Measurements from ENCODE around the gene DDX5. TPM values are rescaled to one million over a fixed set of nuclear protein-coding genes. Genes with fewer than 3 reads are reported as not detected.

The DDX5 gene
- total and polyA plus RNA-seq, 2 of the 13 experiments (the other 11 are each of a cell fraction or from before 2014, with no cell fraction given), result 503 to 684 TPM

DNA sequence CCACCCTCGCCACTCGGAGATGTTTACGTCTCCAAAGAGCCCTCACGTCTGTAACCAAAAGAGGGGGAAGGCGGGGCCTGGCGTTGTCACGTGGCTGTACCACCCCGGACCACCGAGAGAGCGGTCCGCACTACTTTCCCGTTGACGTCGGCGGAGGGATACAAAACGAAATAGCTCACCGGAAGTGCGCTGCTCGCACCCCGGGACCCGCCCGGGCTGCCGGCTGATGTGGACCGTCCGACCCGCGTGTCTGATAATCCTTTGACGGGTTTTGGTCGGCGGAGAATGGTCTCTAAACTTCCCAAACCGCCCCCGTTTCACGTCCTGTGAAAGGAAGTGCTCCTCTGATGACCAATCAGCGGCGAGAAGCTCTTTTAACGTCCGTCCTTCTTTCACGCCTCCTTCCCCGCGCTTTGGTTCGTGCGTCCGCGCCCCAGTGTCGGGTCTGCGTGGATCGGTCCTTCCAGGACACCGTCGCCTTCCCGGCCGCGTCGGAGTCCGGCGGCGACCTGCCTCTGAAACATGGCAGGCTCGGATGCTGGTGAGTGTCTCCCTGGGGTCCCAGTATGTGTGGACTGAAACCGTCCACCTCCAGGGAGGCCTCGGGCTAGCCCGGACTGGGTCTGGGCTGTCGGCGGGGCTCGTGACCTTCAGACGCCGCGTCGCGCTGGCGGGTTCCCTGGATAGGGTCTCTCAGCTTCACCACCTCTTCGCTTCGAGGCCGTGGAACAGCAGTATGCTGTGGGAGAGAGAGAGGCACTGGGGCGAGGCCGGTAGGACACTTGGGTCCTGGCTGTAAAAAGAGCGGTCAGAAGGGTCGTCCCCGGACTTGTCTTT is 705 bp upstream of the DDX5 start, which contains the start of gene CEP95 (continued):
- TF ChIP-seq ZNF292 (CRISPR knock-in tag; IDR thresholded peaks at IDR 0.05; ENCODE audit: borderline replicate concordance, low read depth) (no peak), DNMT3B (CRISPR knock-in tag; conservative IDR thresholded peaks at IDR 0.05) (no peak), MAF1 (CRISPR knock-in tag; IDR thresholded peaks at IDR 0.05; ENCODE audit: borderline replicate concordance) (peak; percentile 65; the same call in 1 of the 2 replicates), KLF9 (CRISPR knock-in tag; IDR thresholded peaks at IDR 0.05; ENCODE audit: low read depth) (no peak), ZNF547 (CRISPR knock-in tag; IDR thresholded peaks at IDR 0.05) (no peak; the same call in none of the 2 replicates), ZNF234 (CRISPR knock-in tag; conservative IDR thresholded peaks at IDR 0.05) (peak; percentile 82; the same call in 1 of the 2 replicates), MLLT10 (CRISPR knock-in tag; IDR thresholded peaks at IDR 0.05) (no peak), TP53 (CRISPR knock-in tag; conservative IDR thresholded peaks at IDR 0.05) (peak; percentile 86; the same call in 1 of the 2 replicates), ARNT (IDR thresholded peaks at IDR 0.05) (no peak), ZNF761 (CRISPR knock-in tag; conservative IDR thresholded peaks at IDR 0.05) (peak; percentile 94), YEATS4 (CRISPR knock-in tag; IDR thresholded peaks at IDR 0.05; ENCODE audit: borderline replicate concordance) (peak; percentile 99), PHB2 (IDR thresholded peaks at IDR 0.05; ENCODE audit: partially characterized antibody) (no peak), POGZ (CRISPR knock-in tag; IDR thresholded peaks at IDR 0.05) (peak; percentile 96), NFATC3 (CRISPR knock-in tag; IDR thresholded peaks at IDR 0.05) (no peak), IRX3 (CRISPR knock-in tag; IDR thresholded peaks at IDR 0.05; ENCODE audit: borderline replicate concordance, low read depth) (no peak), KDM3A (CRISPR knock-in tag; IDR thresholded peaks at IDR 0.05; ENCODE audit: low read depth) (peak; percentile 79), SOX13 (IDR thresholded peaks at IDR 0.05) (no peak; the same call in 1 of the 2 replicates), SOX13 (CRISPR knock-in tag; conservative IDR thresholded peaks at IDR 0.05 in 1 of 2, IDR thresholded peaks at IDR 0.05 in 1 of 2) (peak in 1 of 2 experiments; percentile 37; a peak in 2 of 4 replicates), SRF (IDR thresholded peaks at IDR 0.05; ENCODE audit: low read depth, low read length) (peak; percentile 70), ZNF781 (CRISPR knock-in tag; IDR thresholded peaks at IDR 0.05; ENCODE audit: borderline replicate concordance, not compliant biosample characterization) (peak; percentile 60)
- TF ChIP-seq, protein P1, sequence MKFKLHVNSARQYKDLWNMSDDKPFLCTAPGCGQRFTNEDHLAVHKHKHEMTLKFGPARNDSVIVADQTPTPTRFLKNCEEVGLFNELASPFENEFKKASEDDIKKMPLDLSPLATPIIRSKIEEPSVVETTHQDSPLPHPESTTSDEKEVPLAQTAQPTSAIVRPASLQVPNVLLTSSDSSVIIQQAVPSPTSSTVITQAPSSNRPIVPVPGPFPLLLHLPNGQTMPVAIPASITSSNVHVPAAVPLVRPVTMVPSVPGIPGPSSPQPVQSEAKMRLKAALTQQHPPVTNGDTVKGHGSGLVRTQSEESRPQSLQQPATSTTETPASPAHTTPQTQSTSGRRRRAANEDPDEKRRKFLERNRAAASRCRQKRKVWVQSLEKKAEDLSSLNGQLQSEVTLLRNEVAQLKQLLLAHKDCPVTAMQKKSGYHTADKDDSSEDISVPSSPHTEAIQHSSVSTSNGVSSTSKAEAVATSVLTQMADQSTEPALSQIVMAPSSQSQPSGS (CRISPR knock-in tag; IDR thresholded peaks at IDR 0.05), result no peak; the same call in 1 of the 2 replicates
- TF ChIP-seq, protein P2, sequence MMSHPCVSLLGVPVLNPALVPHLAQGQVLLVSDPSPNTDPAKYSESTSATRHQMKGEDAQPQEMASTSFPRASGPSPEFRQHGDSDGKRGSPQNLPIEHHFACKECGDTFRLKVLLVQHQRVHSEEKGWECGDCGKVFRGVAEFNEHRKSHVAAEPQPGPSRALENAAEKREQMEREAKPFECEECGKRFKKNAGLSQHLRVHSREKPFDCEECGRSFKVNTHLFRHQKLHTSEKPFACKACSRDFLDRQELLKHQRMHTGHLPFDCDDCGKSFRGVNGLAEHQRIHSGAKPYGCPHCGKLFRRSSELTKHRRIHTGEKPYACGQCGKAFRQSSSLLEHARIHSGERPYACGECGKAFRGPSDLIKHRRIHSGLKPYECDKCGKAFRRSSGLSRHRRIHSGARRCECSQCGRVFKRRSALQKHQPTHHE (CRISPR knock-in tag; IDR thresholded peaks at IDR 0.05; ENCODE audit: borderline replicate concordance), result peak; percentile 84; the same call in 1 of the 2 replicates
- TF ChIP-seq, protein P3, sequence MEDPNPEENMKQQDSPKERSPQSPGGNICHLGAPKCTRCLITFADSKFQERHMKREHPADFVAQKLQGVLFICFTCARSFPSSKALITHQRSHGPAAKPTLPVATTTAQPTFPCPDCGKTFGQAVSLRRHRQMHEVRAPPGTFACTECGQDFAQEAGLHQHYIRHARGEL (CRISPR knock-in tag; IDR thresholded peaks at IDR 0.05), result peak; percentile 57; the same call in 1 of the 2 replicates
- TF ChIP-seq, protein P4, sequence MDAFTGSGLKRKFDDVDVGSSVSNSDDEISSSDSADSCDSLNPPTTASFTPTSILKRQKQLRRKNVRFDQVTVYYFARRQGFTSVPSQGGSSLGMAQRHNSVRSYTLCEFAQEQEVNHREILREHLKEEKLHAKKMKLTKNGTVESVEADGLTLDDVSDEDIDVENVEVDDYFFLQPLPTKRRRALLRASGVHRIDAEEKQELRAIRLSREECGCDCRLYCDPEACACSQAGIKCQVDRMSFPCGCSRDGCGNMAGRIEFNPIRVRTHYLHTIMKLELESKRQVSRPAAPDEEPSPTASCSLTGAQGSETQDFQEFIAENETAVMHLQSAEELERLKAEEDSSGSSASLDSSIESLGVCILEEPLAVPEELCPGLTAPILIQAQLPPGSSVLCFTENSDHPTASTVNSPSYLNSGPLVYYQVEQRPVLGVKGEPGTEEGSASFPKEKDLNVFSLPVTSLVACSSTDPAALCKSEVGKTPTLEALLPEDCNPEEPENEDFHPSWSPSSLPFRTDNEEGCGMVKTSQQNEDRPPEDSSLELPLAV (CRISPR knock-in tag; conservative IDR thresholded peaks at IDR 0.05; ENCODE audit: low read depth), result no peak

All from HepG2 (cell line).